Measurements from ENCODE around the gene DOK7.

DNA sequence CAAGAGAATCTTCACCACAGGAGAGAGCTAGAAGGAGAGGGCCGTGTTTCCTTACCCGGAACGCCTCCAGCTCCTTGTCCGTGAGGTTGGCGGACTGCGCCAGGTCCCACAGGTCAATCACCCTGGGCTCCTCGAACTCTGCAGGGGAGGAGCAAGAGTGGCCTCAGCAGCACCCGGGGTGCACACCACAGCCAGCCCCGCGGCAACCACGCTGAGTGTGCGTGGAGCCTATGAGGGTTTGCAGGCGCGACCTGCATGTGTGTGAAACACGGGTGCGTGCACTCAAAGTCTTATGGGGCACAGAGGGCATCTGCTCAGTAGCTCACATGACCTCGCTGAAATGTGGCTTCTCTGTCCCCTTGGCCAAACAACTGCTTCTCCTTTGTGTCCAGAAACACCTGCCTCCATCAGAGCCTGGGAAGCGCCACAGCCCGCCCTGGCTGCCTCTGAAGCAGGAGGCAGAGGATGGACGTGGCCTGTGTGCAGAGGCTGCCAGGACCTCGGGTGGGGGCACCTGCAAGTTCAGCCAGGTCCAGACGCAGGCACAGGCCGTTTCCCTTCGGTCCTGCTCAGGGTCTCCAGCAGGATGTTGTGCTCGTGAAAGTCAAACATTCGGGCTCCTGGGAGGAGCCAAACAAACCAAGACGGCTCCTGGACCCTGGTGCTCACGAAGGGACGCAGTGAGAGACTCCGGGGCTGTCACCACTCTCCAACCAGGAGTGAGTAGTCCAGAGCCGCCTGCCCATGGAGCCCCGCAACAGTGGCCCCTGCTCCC lies 53.1 kb downstream of the DOK7 start:
- TF ChIP-seq, protein P1, sequence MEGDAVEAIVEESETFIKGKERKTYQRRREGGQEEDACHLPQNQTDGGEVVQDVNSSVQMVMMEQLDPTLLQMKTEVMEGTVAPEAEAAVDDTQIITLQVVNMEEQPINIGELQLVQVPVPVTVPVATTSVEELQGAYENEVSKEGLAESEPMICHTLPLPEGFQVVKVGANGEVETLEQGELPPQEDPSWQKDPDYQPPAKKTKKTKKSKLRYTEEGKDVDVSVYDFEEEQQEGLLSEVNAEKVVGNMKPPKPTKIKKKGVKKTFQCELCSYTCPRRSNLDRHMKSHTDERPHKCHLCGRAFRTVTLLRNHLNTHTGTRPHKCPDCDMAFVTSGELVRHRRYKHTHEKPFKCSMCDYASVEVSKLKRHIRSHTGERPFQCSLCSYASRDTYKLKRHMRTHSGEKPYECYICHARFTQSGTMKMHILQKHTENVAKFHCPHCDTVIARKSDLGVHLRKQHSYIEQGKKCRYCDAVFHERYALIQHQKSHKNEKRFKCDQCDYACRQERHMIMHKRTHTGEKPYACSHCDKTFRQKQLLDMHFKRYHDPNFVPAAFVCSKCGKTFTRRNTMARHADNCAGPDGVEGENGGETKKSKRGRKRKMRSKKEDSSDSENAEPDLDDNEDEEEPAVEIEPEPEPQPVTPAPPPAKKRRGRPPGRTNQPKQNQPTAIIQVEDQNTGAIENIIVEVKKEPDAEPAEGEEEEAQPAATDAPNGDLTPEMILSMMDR (conservative IDR thresholded peaks at IDR 0.05), result no peak
- no peak for TF ChIP-seq EZH2 (IDR thresholded peaks at IDR 0.05; ENCODE audit: low read depth)

All from PC-9 (cell line).